D721Med (cell line): Measurements from ENCODE around the gene FBN1.
A peak's percentile ranks its signal among the peaks of the same experiment; 100 is the strongest.

Source experiments
- DNase-seq: peaks from one replicate; pipeline ENCODE4 v3.0.0; 2011; ENCODE audit warnings: low spot score; ENCODE audit not compliant: insufficient read length
- FAIRE-seq: peaks from 2 replicates; lab custom pipeline; 2011; peaks lifted over from hg19 to GRCh38; lab: Jason Lieb, UNC
- TF ChIP-seq, protein P1 (sequence below): IDR thresholded peaks from 2 replicates; pipeline ENCODE4 v1.5.1; 2012; ENCODE audit warnings: mild to moderate bottlenecking, control low read depth; ENCODE audit not compliant: insufficient read depth; ENCODE audit errors: missing control alignments

The FBN1 gene

DNA sequence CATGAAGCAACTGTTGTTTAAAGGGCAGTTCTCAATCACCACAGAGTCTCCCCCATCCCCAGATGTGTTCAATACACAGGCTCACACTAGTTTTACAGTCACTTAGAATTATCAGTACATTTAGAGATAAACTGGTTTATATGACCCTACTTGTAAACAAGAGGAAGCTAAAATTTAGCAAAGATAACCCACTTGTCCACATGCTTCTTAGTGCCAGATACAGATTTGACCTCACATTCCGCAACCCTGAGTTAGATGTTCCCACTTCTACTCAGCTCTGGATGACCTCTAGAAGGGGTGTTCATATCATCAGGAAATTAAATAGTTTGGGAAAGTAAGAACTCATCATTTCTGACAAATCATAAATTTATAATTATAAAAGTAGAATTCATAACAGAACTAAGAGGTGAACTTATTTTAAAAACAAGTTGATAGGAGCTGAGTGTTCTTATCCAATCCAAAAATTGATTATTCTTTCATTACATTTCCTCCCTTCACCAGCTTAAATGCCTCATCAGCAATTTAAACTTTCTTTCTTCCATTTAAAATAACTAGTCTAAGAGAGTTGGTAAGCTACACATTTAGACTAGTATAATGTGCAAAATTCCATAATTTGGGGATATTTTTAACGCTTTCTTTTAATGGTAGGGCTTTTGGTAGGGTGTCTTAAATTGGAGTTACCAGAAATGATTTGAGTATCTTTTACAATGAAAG, 131.2 kb downstream of the FBN1 start:
- DNase-seq, result no peak
- FAIRE-seq, result no peak
- TF ChIP-seq, protein P1, sequence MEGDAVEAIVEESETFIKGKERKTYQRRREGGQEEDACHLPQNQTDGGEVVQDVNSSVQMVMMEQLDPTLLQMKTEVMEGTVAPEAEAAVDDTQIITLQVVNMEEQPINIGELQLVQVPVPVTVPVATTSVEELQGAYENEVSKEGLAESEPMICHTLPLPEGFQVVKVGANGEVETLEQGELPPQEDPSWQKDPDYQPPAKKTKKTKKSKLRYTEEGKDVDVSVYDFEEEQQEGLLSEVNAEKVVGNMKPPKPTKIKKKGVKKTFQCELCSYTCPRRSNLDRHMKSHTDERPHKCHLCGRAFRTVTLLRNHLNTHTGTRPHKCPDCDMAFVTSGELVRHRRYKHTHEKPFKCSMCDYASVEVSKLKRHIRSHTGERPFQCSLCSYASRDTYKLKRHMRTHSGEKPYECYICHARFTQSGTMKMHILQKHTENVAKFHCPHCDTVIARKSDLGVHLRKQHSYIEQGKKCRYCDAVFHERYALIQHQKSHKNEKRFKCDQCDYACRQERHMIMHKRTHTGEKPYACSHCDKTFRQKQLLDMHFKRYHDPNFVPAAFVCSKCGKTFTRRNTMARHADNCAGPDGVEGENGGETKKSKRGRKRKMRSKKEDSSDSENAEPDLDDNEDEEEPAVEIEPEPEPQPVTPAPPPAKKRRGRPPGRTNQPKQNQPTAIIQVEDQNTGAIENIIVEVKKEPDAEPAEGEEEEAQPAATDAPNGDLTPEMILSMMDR, result no peak

DNA sequence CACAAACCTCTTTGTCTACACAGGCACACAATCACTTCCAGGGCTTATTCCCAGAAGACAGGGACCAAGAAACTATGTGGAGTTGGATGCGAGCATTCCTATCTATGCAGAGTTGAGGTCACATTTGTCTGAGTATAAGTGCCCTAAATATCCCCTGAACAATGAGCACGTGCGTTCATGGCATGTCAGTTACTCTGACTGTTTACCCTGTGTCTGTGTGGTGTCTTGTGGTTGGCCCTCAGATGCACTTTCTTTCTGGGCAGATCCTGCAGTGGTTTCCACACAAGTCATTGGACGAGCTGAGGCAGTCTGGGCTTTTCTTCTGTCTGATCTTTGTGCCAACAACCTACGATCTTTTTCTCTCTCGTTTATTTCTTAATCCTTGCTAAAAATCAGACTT, 134.5 kb downstream of the FBN1 start:
- TF ChIP-seq, protein P1, result no peak
- FAIRE-seq (no peak), DNase-seq (no peak)

DNA sequence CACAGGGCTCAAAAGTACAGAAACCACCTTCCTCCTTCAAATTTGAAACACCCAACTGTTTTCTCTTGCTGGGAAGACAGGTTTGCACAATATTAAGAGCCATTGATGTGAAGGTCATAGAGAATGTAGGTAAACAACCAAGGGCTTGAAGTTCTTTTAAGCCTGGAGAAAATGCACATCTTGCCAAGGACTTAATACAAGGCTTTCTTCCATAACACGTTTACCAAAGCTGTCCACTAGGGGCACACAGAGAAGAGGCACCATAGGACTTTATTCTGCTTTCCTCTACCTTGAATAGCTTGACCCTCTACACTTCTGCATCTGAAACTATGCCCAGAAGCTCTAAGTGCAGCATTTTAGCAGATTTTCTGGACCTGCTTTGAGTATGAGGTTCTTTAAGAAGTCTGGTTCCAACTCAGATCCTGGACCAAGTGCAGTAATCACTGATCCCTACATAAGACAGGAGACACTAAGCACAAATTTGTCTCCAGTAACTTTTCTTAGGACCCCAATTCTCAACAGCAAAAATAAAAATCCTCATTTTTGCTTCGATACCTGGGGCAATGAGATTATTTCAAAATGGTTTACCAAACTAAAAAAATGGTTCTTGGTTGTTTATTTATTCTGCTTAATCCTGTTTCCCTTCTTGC, 138.0 kb downstream of the FBN1 start:
- DNase-seq (no peak), FAIRE-seq (no peak)
- TF ChIP-seq, protein P1, result peak; percentile 48

DNA sequence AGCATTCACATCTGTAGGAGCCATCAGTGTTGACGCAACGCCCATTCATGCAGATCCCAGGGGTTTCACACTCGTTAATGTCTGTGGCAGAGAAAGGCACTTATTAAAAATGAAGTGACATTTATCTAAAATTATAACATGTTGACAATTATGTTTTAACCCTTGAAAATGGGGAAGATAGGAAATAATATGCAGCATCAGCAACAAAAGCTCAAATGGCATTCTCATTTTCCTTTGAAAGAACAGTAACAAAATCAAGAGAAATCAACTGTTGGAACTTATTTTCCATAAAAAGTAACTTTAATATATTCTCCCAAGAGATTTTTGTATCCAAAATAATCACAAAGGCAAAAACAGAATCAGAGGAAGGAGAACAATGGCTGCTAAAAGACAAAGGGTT, 140.4 kb downstream of the FBN1 start:
- no peak for FAIRE-seq
- TF ChIP-seq, protein P1, result no peak
- DNase-seq, result no peak

DNA sequence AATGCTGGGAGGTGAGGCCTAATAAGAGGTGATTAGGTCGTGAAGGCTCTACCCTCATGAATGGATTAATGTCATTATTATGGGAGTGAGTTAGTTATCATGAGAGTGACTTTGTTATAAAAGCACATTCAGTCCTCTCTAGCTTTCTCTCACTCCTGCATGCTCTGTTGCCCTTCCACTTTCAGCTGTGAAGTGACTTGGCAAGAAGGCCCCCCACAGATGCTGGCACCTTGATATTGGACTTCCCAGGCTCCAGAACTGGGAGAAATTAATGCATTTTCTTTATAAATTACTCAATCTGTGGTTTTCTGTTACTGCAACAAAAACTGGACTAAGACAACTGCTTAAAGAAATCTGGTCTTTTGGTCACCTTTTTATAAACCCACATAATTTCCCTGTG, 144.3 kb downstream of the FBN1 start:
- TF ChIP-seq, protein P1, result no peak
- FAIRE-seq (no peak), DNase-seq (no peak)

DNA sequence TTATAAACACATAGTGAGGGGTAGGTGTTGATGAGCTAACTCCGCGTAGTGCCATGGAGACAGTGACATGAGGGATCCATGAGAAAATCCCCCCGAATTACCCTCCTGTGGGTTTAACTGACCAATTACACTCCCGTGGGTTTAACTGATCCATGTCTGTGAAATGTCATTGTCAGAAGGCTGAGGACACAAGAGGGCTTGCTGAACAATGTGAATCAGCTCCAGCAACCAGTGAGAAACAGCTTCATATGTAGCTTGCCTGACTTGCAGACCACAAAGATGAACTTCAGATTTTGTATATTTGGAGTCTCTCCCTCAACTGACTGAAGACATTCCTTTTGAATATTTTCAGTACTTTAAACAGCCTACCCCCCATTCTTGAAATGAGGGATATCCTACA, 144.9 kb downstream of the FBN1 start:
- TF ChIP-seq, protein P1, result no peak
- FAIRE-seq (no peak), DNase-seq (no peak)

DNA sequence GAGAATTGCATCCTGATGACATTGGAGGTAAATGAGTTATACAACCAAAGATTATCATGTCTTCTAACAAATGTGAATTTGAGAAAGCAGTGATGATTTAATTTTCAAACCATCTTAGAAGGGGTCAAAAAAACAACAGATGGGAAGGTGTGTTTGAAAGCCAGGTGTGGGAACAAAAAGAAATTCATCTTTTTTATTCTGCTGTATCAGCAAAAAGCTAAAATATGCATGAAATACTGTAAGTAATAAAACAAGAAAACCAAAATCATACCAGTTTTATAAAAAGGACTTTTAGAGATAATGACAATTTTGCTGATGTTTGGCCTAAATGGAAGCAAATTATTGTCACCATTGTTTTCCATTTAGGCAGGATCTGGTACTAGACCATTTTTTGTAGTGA, 145.5 kb downstream of the FBN1 start:
- DNase-seq (no peak), FAIRE-seq (no peak)
- TF ChIP-seq, protein P1, result no peak
